BE2C (cell line): ENCODE results near the gene DESI1. TPM values are rescaled to one million over a fixed set of nuclear protein-coding genes. Genes with fewer than 3 reads are reported as not detected.
"Not testable (repeated sequence)": the region's sequence is repeated elsewhere in the genome, so short reads cannot be mapped to it uniquely, and the experiment has no call there.

ENCODE experiments used
- DNase-seq: peaks from one replicate; pipeline ENCODE4 v3.0.0-alpha.2; 2020
- H3K27me3 ChIP-seq: fragments of 250-450 bp; sonication (Bioruptor Pico); 2 replicates; pipeline ENCODE4 v1.5.1; 2020; ENCODE audit warnings: mild to moderate bottlenecking
- H3K36me3 ChIP-seq: fragments of 250-450 bp; sonication (Bioruptor Pico); 2 replicates; pipeline ENCODE4 v1.5.1; 2020; ENCODE audit warnings: mild to moderate bottlenecking
- H3K4me1 ChIP-seq: fragments of 250-450 bp; sonication (Bioruptor Pico); 2 replicates; pipeline ENCODE4 v1.5.1; 2020
- H3K4me3 ChIP-seq: 2 replicates; pipeline ENCODE4 v1.5.1; 2011; ENCODE audit warnings: low read depth, low read length
- H3K9me3 ChIP-seq: fragments of 250-450 bp; sonication (Bioruptor Pico); 2 replicates; pipeline ENCODE4 v1.5.1; 2020
- polyA plus RNA-seq: library from polyadenylated mRNA; unstranded; fragments of >200 nt; gene quantifications from one replicate; pipeline ENCODE4 v1.2.1, GENCODE V29; 2012; ENCODE audit warnings: low read depth, missing spikeins; ENCODE audit not compliant: insufficient read length, insufficient read depth
- TF ChIP-seq, protein P1 (sequence below): IDR thresholded peaks from 2 replicates; pipeline ENCODE4 v1.5.1; 2012; ENCODE audit warnings: mild to moderate bottlenecking, low read depth, low read length

The DESI1 gene
- polyA plus RNA-seq, result 17.2 TPM

DNA sequence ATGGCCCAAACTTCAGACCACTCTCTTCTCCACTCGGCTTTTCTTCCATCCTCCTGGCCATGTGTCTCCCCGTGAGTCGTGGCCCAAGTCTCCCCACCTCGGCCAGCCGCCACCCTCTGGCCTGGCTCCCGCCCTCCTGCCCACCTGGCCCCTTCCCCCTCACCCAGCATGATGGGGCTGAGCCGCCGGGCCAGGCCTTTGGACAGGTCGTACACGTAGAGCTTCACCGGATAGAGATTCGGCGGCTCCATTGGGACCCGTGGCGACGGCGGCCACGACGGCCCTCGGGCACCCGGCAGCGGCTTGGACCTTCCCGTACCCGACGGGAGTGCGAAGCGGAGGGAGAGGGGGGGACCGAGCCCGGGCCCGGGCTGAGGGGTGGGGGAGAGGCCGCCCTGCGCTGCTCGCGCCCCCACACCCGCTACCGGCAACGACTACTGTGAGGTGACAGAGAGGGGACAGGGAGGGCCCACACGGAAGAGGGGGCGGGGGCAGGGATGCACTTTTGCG, at the start of gene DESI1:
DESI1 (minus strand) TSS at position 455 of the 510 bp plus-strand sequence; CDS start at position 251, 204 bp downstream.
- DNase-seq, result no peak
- TF ChIP-seq, protein P1, sequence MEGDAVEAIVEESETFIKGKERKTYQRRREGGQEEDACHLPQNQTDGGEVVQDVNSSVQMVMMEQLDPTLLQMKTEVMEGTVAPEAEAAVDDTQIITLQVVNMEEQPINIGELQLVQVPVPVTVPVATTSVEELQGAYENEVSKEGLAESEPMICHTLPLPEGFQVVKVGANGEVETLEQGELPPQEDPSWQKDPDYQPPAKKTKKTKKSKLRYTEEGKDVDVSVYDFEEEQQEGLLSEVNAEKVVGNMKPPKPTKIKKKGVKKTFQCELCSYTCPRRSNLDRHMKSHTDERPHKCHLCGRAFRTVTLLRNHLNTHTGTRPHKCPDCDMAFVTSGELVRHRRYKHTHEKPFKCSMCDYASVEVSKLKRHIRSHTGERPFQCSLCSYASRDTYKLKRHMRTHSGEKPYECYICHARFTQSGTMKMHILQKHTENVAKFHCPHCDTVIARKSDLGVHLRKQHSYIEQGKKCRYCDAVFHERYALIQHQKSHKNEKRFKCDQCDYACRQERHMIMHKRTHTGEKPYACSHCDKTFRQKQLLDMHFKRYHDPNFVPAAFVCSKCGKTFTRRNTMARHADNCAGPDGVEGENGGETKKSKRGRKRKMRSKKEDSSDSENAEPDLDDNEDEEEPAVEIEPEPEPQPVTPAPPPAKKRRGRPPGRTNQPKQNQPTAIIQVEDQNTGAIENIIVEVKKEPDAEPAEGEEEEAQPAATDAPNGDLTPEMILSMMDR, result no peak
- peak within 1 kb of the TSS; percentile 96 for H3K4me3 ChIP-seq
- H3K9me3 ChIP-seq, result no peaks in the 10 kb centered on the region
- H3K36me3 ChIP-seq, result peaks cover 27% of the 10 kb centered on the region
- H3K27me3 ChIP-seq, result no peaks in the 10 kb centered on the region
- H3K4me1 ChIP-seq, result no peaks in the 10 kb centered on the region

DNA sequence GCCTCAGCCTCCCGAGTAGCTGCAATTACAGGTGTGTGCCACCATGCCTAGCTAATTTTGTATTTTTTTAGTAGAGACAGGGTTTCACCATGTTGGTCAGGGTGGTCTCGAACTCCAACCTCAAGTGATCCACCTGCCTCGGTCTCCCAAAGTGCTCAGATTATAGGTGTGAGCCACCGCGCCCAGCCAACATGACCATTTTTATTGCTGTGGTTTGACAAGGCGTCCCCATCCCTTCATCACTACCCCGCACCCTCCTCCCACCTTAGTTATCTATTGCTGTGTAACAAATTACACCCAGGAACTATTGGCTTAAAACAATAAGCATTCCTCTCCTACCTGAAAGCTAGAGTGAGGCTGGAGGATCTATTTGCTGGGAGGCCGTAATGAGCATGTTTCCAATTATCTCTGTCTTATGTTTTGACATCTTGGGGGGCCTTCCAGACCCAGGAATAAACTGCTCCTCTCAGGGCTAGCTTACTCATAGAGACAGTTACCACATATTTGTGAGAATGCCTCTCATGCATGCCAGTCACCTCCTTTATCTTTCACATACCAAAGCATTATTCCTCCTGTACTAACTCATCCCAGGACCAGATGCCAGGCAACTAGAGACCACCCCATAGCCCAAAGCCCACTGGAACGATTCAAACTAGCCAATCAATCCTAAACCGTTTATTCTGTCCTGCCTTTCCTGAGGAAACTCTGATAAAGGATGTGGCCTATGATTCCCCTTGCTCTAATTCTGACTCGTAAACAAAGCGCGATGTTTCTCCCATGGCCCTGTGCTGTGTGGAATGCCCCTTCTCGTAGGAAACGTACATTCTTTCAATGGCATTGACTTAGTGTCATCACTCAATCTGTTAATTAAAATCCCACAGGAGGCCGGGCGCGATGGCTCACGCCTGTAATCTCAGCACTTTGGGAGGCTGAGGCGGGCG, 48.4 kb upstream of the DESI1 start:
- no peaks in the 10 kb centered on the region for H3K27me3 ChIP-seq
- H3K4me1 ChIP-seq, result no peaks in the 10 kb centered on the region; the same call in 1 of the 2 replicates
- H3K9me3 ChIP-seq, result no peaks in the 10 kb centered on the region
- H3K4me3 ChIP-seq, result no peak overlapping the region
- TF ChIP-seq, protein P1, result no peak
- H3K36me3 ChIP-seq, result peaks cover 42% of the 10 kb centered on the region
- no peak for DNase-seq

DNA sequence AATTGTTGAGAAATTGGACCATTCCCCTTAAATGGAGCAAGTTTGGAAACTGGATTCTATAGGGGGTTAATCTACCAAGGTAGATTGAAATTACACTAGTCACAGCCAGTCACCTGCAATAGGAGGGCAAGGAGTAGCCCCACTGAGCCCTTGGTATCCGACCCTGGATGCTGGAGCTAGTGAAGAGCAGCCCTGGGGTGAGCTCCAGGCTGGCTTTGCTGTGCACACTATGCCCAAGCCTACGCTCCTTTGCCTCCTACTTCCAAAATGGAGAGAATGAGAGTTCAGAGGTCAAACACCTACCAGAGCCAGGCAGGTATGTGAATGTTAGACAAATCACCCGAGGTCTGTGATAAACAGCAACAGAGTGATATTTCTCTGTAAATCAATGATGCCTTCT, 44.1 kb upstream of the DESI1 start:
- TF ChIP-seq, protein P1, result no peak
- Histone ChIP-seq H3K4me3 (no peak overlapping the region), H3K27me3 (no peaks in the 10 kb centered on the region), H3K4me1 (no peaks in the 10 kb centered on the region; the same call in 1 of the 2 replicates), H3K9me3 (no peaks in the 10 kb centered on the region), H3K36me3 (peaks cover 57% of the 10 kb centered on the region)
- DNase-seq, result no peak

DNA sequence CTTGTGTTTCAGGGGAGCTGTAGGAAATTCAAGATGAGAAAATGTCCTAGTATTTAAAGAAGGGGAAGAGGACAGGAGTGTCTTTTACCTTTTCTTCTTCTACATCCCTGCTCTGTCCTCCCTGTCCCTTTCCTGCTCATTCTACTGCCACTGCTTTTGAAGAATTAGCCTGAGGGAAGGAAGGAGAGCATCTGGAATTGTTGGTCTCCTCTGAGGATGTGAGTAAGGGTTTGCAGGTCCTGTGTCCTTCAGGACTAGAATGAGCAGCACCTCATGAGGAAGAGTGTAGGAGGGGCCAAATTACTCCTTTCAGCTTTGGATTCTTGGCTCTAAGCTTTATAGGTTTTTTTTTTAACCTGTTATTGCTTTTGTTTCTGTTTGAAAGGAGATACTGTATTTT, 43.6 kb upstream of the DESI1 start:
- H3K4me3 ChIP-seq, result no peak overlapping the region

DNA sequence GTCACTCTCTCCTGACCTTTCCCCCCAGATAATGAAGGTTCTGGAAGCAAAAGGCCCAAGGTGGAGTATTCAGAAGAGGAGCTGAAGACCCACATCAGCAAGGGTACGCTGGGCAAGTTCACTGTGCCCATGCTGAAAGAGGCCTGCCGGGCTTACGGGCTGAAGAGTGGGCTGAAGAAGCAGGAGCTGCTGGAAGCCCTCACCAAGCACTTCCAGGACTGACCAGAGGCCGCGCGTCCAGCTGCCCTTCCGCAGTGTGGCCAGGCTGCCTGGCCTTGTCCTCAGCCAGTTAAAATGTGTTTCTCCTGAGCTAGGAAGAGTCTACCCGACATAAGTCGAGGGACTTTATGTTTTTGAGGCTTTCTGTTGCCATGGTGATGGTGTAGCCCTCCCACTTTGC, 42.8 kb upstream of the DESI1 start:
- peaks cover 70% of the 10 kb centered on the region for H3K36me3 ChIP-seq
- not testable (repeated sequence) for H3K4me1 ChIP-seq, DNase-seq

More for the DNA sequence above, 43.6 kb upstream of the DESI1 start:
- H3K9me3 ChIP-seq, result no peaks in the 10 kb centered on the region
- no peaks in the 10 kb centered on the region for H3K27me3 ChIP-seq
- TF ChIP-seq, protein P1, result no peak
- peaks cover 61% of the 10 kb centered on the region for H3K36me3 ChIP-seq
- DNase-seq, result no peak
- no peaks in the 10 kb centered on the region; the same call in 1 of the 2 replicates for H3K4me1 ChIP-seq

DNA sequence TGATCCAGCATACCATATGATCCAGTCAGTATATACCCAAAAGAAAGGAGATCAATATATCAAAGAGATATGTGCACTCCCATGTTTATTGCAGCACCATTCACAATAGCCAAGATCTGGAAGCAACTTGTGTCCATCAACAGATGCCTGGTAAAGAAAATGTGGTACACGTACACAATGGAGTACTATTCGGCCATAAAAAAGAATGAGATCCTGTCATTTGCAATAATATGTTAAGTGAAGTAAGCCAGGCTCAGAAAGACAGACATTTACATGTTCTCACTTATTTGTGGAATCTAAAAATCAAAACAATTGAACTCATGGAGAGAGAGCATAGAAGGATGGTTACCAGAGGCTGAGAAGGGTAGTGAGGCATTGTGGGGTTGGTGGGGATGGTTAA, 40.9 kb upstream of the DESI1 start:
- TF ChIP-seq, protein P1, result no peak
- no peaks in the 10 kb centered on the region for H3K9me3 ChIP-seq
- H3K4me1 ChIP-seq, result no peaks in the 10 kb centered on the region
- DNase-seq, result no peak
- H3K36me3 ChIP-seq, result peaks cover 84% of the 10 kb centered on the region
- H3K27me3 ChIP-seq, result no peaks in the 10 kb centered on the region
- H3K4me3 ChIP-seq, result no peak overlapping the region

More for the DNA sequence above, 42.8 kb upstream of the DESI1 start:
- H3K27me3 ChIP-seq, H3K9me3 ChIP-seq, H3K4me3 ChIP-seq: not testable (repeated sequence)
